Activated B cell treated with CpG ODN at 0.5 μM for 24 hours (primary cell): ENCODE measurements around the gene UHRF1. TPM values are rescaled to one million over a fixed set of nuclear protein-coding genes. Genes with fewer than 3 reads are reported as not detected.

ENCODE experiments used
- ATAC-seq: fragments of 200-7000 bp; cut with Tn5 transposase; one replicate; pipeline ENCODE4 v1.10.0; 2021; ENCODE audit warnings: low read depth, mild to moderate bottlenecking, moderate library complexity
- CTCF ChIA-PET: fragments of 350-600 bp; sonication (Branson Sonifier 250); formaldehyde crosslinking; loops from one replicate; lab custom pipeline; 2021; ENCODE audit warnings: antibody characterized with exemption; lab: Charles Lee
- POLR2A ChIA-PET: fragments of 350-600 bp; sonication (Branson Sonifier 250); formaldehyde crosslinking; loops from one replicate; lab custom pipeline; 2021; ENCODE audit warnings: antibody characterized with exemption; lab: Charles Lee
- DNase-seq: peaks from one replicate; pipeline ENCODE4 v3.0.0; 2022
- H3K27ac Mint-ChIP-seq: one replicate; pipeline ENCODE4 v1.8.0; 2020; ENCODE audit warnings: mixed read lengths
- H3K27me3 Mint-ChIP-seq: one replicate; pipeline ENCODE4 v1.8.0; 2021; ENCODE audit warnings: mixed read lengths
- H3K36me3 Mint-ChIP-seq: one replicate; pipeline ENCODE4 v1.8.0; 2021; ENCODE audit warnings: low read depth, mixed read lengths
- H3K4me1 Mint-ChIP-seq: one replicate; pipeline ENCODE4 v1.8.0; 2021; ENCODE audit warnings: mixed read lengths
- H3K4me3 Mint-ChIP-seq: one replicate; pipeline ENCODE4 v1.8.0; 2020; ENCODE audit warnings: mild to moderate bottlenecking, mixed read lengths
- H3K9me3 Mint-ChIP-seq: one replicate; pipeline ENCODE4 v1.8.0; 2020; ENCODE audit warnings: mixed read lengths
- intact Hi-C: fragments of 100-400 bp; cut with micrococcal nuclease; formaldehyde crosslinking; loops from one replicate; pipeline ENCODE4 v1.15.1; 2024
- total RNA-seq: library from RNA; stranded (reverse); gene quantifications from 2 replicates; pipeline ENCODE4 v1.2.3, GENCODE V29; 2022
- TF ChIP-seq, protein P1 (sequence below): fragments of 200-600 bp; IDR thresholded peaks from one replicate; pipeline ENCODE4 v1.8.0; 2022; ENCODE audit warnings: antibody characterized with exemption, mild to moderate bottlenecking

The UHRF1 gene
- total RNA-seq, 1 donor from 2014 or later = 7.8 TPM

GRCh38 chr19:4996701-4997100, 87.4 kb downstream of the UHRF1 start:
- no peak overlapping the region for H3K27ac Mint-ChIP-seq
- CTCF ChIA-PET = no interaction called here

GRCh38 chr19:4997297-4997696, 88.0 kb downstream of the UHRF1 start:
- Mint-ChIP-seq H3K36me3 (peaks cover 36% of the 10 kb centered on the region), H3K27me3 (no peaks in the 10 kb centered on the region)

More at GRCh38 chr19:4996701-4997100, 87.4 kb downstream of the UHRF1 start:
- Mint-ChIP-seq H3K4me3 (no peak overlapping the region), H3K27me3 (no peaks in the 10 kb centered on the region), H3K36me3 (peaks cover 41% of the 10 kb centered on the region), H3K4me1 (peaks cover 13% of the 10 kb centered on the region), H3K9me3 (peaks cover 9% of the 10 kb centered on the region)
- DNase-seq (no peak), ATAC-seq (no peak)
- intact Hi-C loops = no loop called here
- POLR2A ChIA-PET = interaction anchor here (0.6 kb wide), 1 partner anchor 165 kb away, joined by 10 read pairs; no protein-coding TSS in a partner anchor
- TF ChIP-seq, protein P1, sequence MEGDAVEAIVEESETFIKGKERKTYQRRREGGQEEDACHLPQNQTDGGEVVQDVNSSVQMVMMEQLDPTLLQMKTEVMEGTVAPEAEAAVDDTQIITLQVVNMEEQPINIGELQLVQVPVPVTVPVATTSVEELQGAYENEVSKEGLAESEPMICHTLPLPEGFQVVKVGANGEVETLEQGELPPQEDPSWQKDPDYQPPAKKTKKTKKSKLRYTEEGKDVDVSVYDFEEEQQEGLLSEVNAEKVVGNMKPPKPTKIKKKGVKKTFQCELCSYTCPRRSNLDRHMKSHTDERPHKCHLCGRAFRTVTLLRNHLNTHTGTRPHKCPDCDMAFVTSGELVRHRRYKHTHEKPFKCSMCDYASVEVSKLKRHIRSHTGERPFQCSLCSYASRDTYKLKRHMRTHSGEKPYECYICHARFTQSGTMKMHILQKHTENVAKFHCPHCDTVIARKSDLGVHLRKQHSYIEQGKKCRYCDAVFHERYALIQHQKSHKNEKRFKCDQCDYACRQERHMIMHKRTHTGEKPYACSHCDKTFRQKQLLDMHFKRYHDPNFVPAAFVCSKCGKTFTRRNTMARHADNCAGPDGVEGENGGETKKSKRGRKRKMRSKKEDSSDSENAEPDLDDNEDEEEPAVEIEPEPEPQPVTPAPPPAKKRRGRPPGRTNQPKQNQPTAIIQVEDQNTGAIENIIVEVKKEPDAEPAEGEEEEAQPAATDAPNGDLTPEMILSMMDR = no peak

GRCh38 chr19:5000120-5000611, 90.9 kb downstream of the UHRF1 start:
- POLR2A ChIA-PET = no interaction called here
- H3K4me3 Mint-ChIP-seq = no peak overlapping the region
- no peak for ATAC-seq
- CTCF ChIA-PET = no interaction called here
- no peak for DNase-seq
- H3K9me3 Mint-ChIP-seq = no peaks in the 10 kb centered on the region
- TF ChIP-seq, protein P1 = no peak
- H3K27ac Mint-ChIP-seq = no peak overlapping the region
- H3K27me3 Mint-ChIP-seq = no peaks in the 10 kb centered on the region
- intact Hi-C loops = no loop called here
- peaks cover 14% of the 10 kb centered on the region for H3K4me1 Mint-ChIP-seq
- H3K36me3 Mint-ChIP-seq = peaks cover 24% of the 10 kb centered on the region

More at GRCh38 chr19:4997297-4997696, 88.0 kb downstream of the UHRF1 start:
- H3K9me3 Mint-ChIP-seq = peaks cover 4% of the 10 kb centered on the region
- POLR2A ChIA-PET = no interaction called here
- intact Hi-C loops = no loop called here
- CTCF ChIA-PET = no interaction called here
- ATAC-seq = no peak
- peaks cover 15% of the 10 kb centered on the region for H3K4me1 Mint-ChIP-seq
- TF ChIP-seq, protein P1 = no peak
- H3K4me3 Mint-ChIP-seq = no peak overlapping the region
- H3K27ac Mint-ChIP-seq = no peak overlapping the region
- DNase-seq = no peak

GRCh38 chr19:5001615-5002014, 92.3 kb downstream of the UHRF1 start:
- Mint-ChIP-seq H3K27me3 (no peaks in the 10 kb centered on the region), H3K4me3 (no peak overlapping the region), H3K27ac (no peak overlapping the region), H3K9me3 (no peaks in the 10 kb centered on the region), H3K4me1 (peaks cover 14% of the 10 kb centered on the region), H3K36me3 (peaks cover 16% of the 10 kb centered on the region)
- POLR2A ChIA-PET = interaction anchor here (0.6 to 0.8 kb wide), 3 partner anchors 30 to 62 kb away, joined by 3 to 6 read pairs (median 4); no protein-coding TSS in a partner anchor
- no peak for ATAC-seq
- TF ChIP-seq, protein P1 = no peak
- no peak for DNase-seq
- CTCF ChIA-PET = interaction anchor here (0.8 to 1.7 kb wide), 8 partner anchors 13 to 192 kb away, joined by 3 to 5 read pairs (median 3); no protein-coding TSS in a partner anchor
- intact Hi-C loops = no loop called here

DNA sequence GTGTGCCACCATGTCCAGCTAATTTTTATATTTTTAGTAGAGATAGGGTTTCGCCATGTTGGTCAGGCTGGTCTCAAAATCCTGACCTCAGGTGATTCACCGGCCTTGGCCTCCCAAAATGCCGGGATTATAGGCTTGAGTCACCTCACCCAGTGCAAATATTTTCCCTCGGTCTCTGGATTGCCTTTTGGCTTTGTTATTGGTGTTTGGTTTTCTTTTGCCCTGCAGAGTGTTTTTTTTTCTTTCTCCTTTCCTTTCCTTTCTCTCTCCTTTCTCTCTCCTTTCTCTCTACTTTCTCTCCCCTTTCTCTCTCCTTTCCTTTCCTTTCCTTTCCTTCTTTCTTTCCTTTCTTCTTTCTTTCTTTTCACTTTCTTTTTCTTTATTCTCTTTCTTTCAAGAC, 92.8 kb downstream of the UHRF1 start:
- H3K36me3 Mint-ChIP-seq = peaks cover 12% of the 10 kb centered on the region
- H3K4me3 Mint-ChIP-seq = no peak overlapping the region
- peaks cover 14% of the 10 kb centered on the region for H3K4me1 Mint-ChIP-seq
- ChIA-PET POLR2A (interaction anchor here (0.6 kb wide), 1 partner anchor 62 kb away, joined by 6 read pairs; no protein-coding TSS in a partner anchor), CTCF (interaction anchor here (0.8 to 1.7 kb wide), 8 partner anchors 13 to 193 kb away, joined by 3 to 5 read pairs (median 3); no protein-coding TSS in a partner anchor)
- intact Hi-C loops = no loop called here
- ATAC-seq (no peak), DNase-seq (no peak)
- H3K9me3 Mint-ChIP-seq = no peaks in the 10 kb centered on the region
- no peaks in the 10 kb centered on the region for H3K27me3 Mint-ChIP-seq
- no peak overlapping the region for H3K27ac Mint-ChIP-seq
- TF ChIP-seq, protein P1 = no peak
